ENCODE results near the gene FLT3.

- TF ChIP-seq CTCF (IDR thresholded peaks at IDR 0.05) (no peak), POLR2AphosphoS5 (IDR thresholded peaks at IDR 0.05) (no peak), POLR2A (IDR thresholded peaks at IDR 0.05) (no peak), EP300 (IDR thresholded peaks at IDR 0.05) (no peak)
These were observed 73.9 kb downstream of the FLT3 start for GRCh38 chr13:28026508-28026907.
